Measurements from ENCODE around the gene CDC42BPA. TPM values are rescaled to one million over a fixed set of nuclear protein-coding genes. Genes with fewer than 3 reads are reported as not detected.

CDC42BPA gene
- polyA plus RNA-seq, 3 donors = 0.20 to 0.45 (median 0.39) TPM

DNA sequence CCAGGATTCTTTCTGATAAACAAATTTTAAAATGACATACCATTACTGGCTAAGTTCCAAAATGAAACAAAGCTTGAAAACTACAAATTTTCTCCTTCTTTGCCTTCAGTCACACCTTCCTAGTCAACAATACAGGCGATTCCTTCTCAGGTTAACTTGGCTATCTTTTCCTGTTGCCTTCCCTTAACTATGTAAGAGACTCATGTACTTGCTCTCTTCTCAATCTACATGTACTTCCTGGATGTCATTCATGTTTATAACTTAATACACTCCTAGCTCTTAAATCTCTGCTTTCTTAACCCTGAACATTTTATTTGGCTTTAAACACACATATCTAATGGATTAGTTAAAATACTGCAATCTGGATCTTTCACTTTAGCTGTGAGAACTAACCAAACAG, 281.2 kb downstream of the CDC42BPA start:
- Mint-ChIP-seq H3K36me3 (peaks cover 0 to 2% of the 10 kb centered on the region in 2 donors), H3K4me3 (no peak overlapping the region), H3K9me3 (peaks cover 0 to 6% (median 2%) of the 10 kb centered on the region in 7 donors), H3K27ac (no peak overlapping the region), H3K27me3 (ENCODE audit: low read depth in 3 of 3) (no peaks in the 10 kb centered on the region), H3K4me1 (no peaks in the 10 kb centered on the region)
- Histone ChIP-seq H4K20me1 (ENCODE audit: insufficient read depth, low read length) (no peaks in the 10 kb centered on the region), H3K27me3 (ENCODE audit: control insufficient read depth in 2 of 2, insufficient read depth in 2 of 2, low read length in 2 of 2) (no peaks in the 10 kb centered on the region), H3K9ac (ENCODE audit: insufficient read depth, low read length, poor library complexity, severe bottlenecking) (no peak overlapping the region), H3K27ac (ENCODE audit: low read depth in 1 of 2, low read length in 2 of 2) (no peak overlapping the region), H3K4me2 (replicated peaks; ENCODE audit: extremely low read depth, low read length, poor library complexity, severe bottlenecking) (no peak overlapping the region), H3K4me3 (replicated peaks in 1 of 3; ENCODE audit: low read depth in 2 of 3, low read length in 3 of 3) (no peak overlapping the region), H2AFZ (ENCODE audit: insufficient read depth, low read depth, low read length, poor library complexity, severe bottlenecking) (no peak overlapping the region), H3K9me3 (replicated peaks in 1 of 2; ENCODE audit: control insufficient read depth in 1 of 2, insufficient read depth in 1 of 2, low read length in 2 of 2) (no peaks in the 10 kb centered on the region), H3K36me3 (replicated peaks in 1 of 2; ENCODE audit: control insufficient read depth in 1 of 2, insufficient read depth in 2 of 2, low read length in 2 of 2) (no peaks in the 10 kb centered on the region), H3K4me1 (ENCODE audit: control insufficient read depth in 1 of 2, insufficient read depth in 2 of 2, low read length in 2 of 2) (no peaks in the 10 kb centered on the region), H3K79me2 (ENCODE audit: insufficient read depth, low read length) (no peaks in the 10 kb centered on the region)
- 92% methylated on average over 1 of the region's 1 CpG for WGBS (ENCODE audit: insufficient coverage)
- TF ChIP-seq, protein P1, sequence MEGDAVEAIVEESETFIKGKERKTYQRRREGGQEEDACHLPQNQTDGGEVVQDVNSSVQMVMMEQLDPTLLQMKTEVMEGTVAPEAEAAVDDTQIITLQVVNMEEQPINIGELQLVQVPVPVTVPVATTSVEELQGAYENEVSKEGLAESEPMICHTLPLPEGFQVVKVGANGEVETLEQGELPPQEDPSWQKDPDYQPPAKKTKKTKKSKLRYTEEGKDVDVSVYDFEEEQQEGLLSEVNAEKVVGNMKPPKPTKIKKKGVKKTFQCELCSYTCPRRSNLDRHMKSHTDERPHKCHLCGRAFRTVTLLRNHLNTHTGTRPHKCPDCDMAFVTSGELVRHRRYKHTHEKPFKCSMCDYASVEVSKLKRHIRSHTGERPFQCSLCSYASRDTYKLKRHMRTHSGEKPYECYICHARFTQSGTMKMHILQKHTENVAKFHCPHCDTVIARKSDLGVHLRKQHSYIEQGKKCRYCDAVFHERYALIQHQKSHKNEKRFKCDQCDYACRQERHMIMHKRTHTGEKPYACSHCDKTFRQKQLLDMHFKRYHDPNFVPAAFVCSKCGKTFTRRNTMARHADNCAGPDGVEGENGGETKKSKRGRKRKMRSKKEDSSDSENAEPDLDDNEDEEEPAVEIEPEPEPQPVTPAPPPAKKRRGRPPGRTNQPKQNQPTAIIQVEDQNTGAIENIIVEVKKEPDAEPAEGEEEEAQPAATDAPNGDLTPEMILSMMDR (IDR thresholded peaks at IDR 0.05) = no peak
- intact Hi-C loops (cut with micrococcal nuclease) = no loop called here
- DNase-seq = no peak

DNA sequence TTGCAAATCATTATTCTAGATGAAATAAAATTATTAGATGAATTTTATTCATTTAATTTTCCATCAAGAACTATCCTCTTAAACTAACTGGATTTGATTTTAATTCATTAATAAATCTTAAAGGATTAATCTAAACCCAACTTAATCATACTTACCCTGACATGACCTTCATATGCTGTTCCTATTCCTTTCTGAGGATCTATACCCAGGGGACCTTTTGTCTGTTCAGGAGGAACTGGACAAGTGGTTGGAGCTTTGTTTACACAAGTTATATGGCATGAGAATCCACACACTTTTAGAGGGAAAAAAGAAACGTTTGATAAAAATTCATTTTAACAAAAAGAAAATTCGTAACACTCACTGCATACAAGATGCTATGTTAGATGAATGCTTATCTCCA, 283.0 kb downstream of the CDC42BPA start:
- Mint-ChIP-seq H3K27ac (no peak overlapping the region), H3K27me3 (ENCODE audit: low read depth in 3 of 3) (no peaks in the 10 kb centered on the region), H3K36me3 (peaks cover 0 to 2% of the 10 kb centered on the region in 2 donors), H3K9me3 (peaks cover 0 to 6% (median 2%) of the 10 kb centered on the region in 7 donors), H3K4me1 (no peaks in the 10 kb centered on the region), H3K4me3 (no peak overlapping the region)
- Histone ChIP-seq H3K4me2 (replicated peaks; ENCODE audit: extremely low read depth, low read length, poor library complexity, severe bottlenecking) (no peak overlapping the region), H3K9ac (ENCODE audit: insufficient read depth, low read length, poor library complexity, severe bottlenecking) (no peak overlapping the region), H3K4me3 (replicated peaks in 1 of 3; ENCODE audit: low read depth in 2 of 3, low read length in 3 of 3) (no peak overlapping the region), H3K79me2 (ENCODE audit: insufficient read depth, low read length) (no peaks in the 10 kb centered on the region), H2AFZ (ENCODE audit: insufficient read depth, low read depth, low read length, poor library complexity, severe bottlenecking) (no peak overlapping the region), H3K27me3 (ENCODE audit: control insufficient read depth in 2 of 2, insufficient read depth in 2 of 2, low read length in 2 of 2) (no peaks in the 10 kb centered on the region), H3K4me1 (ENCODE audit: control insufficient read depth in 1 of 2, insufficient read depth in 2 of 2, low read length in 2 of 2) (no peaks in the 10 kb centered on the region), H3K9me3 (replicated peaks in 1 of 2; ENCODE audit: control insufficient read depth in 1 of 2, insufficient read depth in 1 of 2, low read length in 2 of 2) (no peaks in the 10 kb centered on the region), H3K27ac (ENCODE audit: low read depth in 1 of 2, low read length in 2 of 2) (no peak overlapping the region), H4K20me1 (ENCODE audit: insufficient read depth, low read length) (no peaks in the 10 kb centered on the region), H3K36me3 (replicated peaks in 1 of 2; ENCODE audit: control insufficient read depth in 1 of 2, insufficient read depth in 2 of 2, low read length in 2 of 2) (no peaks in the 10 kb centered on the region)
- DNase-seq = no peak
- intact Hi-C loops (cut with micrococcal nuclease) = no loop called here
- WGBS (ENCODE audit: insufficient coverage) = no CpG with 5 or more reads among the region's 2 CpGs
- TF ChIP-seq, protein P1 (IDR thresholded peaks at IDR 0.05) = no peak
